ENCODE data around the gene BIN2.

The BIN2 gene

GRCh38 chr12:51364001-51364400 is 40.0 kb upstream of the BIN2 start:
- Histone ChIP-seq H3K27me3 (ENCODE audit: insufficient read depth, low read depth) (no peaks in the 10 kb centered on the region), H4K20me1 (ENCODE audit: insufficient read depth) (no peaks in the 10 kb centered on the region), H3K4me1 (ENCODE audit: low read depth, poor library complexity, severe bottlenecking) (peaks cover 16% of the 10 kb centered on the region), H3K4me2 (no peak overlapping the region), H3K36me3 (ENCODE audit: insufficient read depth) (no peaks in the 10 kb centered on the region), H3K27ac (no peak overlapping the region), H3K4me3 (IDR thresholded peaks at IDR 0.05; ENCODE audit: insufficient read depth, low read depth, low read length) (no peak overlapping the region), H2AFZ (ENCODE audit: low read depth) (no peak overlapping the region), H3K9ac (no peak overlapping the region), H3K79me2 (ENCODE audit: insufficient read depth, low read depth) (no peaks in the 10 kb centered on the region)
- TF ChIP-seq, protein P1, sequence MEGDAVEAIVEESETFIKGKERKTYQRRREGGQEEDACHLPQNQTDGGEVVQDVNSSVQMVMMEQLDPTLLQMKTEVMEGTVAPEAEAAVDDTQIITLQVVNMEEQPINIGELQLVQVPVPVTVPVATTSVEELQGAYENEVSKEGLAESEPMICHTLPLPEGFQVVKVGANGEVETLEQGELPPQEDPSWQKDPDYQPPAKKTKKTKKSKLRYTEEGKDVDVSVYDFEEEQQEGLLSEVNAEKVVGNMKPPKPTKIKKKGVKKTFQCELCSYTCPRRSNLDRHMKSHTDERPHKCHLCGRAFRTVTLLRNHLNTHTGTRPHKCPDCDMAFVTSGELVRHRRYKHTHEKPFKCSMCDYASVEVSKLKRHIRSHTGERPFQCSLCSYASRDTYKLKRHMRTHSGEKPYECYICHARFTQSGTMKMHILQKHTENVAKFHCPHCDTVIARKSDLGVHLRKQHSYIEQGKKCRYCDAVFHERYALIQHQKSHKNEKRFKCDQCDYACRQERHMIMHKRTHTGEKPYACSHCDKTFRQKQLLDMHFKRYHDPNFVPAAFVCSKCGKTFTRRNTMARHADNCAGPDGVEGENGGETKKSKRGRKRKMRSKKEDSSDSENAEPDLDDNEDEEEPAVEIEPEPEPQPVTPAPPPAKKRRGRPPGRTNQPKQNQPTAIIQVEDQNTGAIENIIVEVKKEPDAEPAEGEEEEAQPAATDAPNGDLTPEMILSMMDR (conservative IDR thresholded peaks at IDR 0.05; ENCODE audit: low read depth, low read length), result no peak

GRCh38 chr12:51362747-51363342 is 38.9 kb upstream of the BIN2 start:
- Histone ChIP-seq H3K27ac (no peak overlapping the region), H4K20me1 (ENCODE audit: insufficient read depth) (no peaks in the 10 kb centered on the region), H3K9ac (no peak overlapping the region), H3K4me3 (IDR thresholded peaks at IDR 0.05; ENCODE audit: insufficient read depth, low read depth, low read length) (no peak overlapping the region), H3K36me3 (ENCODE audit: insufficient read depth) (no peaks in the 10 kb centered on the region), H2AFZ (ENCODE audit: low read depth) (no peak overlapping the region), H3K4me2 (no peak overlapping the region), H3K79me2 (ENCODE audit: insufficient read depth, low read depth) (no peaks in the 10 kb centered on the region), H3K4me1 (ENCODE audit: low read depth, poor library complexity, severe bottlenecking) (peaks cover 5% of the 10 kb centered on the region), H3K27me3 (ENCODE audit: insufficient read depth, low read depth) (no peaks in the 10 kb centered on the region)
- TF ChIP-seq, protein P1 (conservative IDR thresholded peaks at IDR 0.05; ENCODE audit: low read depth, low read length), result no peak

- H3K4me3 ChIP-seq (IDR thresholded peaks at IDR 0.05; ENCODE audit: insufficient read depth, low read depth, low read length), result no peak overlapping the region
- peaks cover 4% of the 10 kb centered on the region for H3K4me1 ChIP-seq (ENCODE audit: low read depth, poor library complexity, severe bottlenecking)
- H3K27me3 ChIP-seq (ENCODE audit: insufficient read depth, low read depth), result no peaks in the 10 kb centered on the region
- H2AFZ ChIP-seq (ENCODE audit: low read depth), result no peak overlapping the region
- no peaks in the 10 kb centered on the region for H4K20me1 ChIP-seq (ENCODE audit: insufficient read depth)
- TF ChIP-seq, protein P1 (conservative IDR thresholded peaks at IDR 0.05; ENCODE audit: low read depth, low read length), result no peak
- no peak overlapping the region for H3K4me2 ChIP-seq
- no peaks in the 10 kb centered on the region for H3K79me2 ChIP-seq (ENCODE audit: insufficient read depth, low read depth)
- no peak overlapping the region for H3K27ac ChIP-seq
- H3K36me3 ChIP-seq (ENCODE audit: insufficient read depth), result no peaks in the 10 kb centered on the region
- H3K9ac ChIP-seq, result no peak overlapping the region
Measured at GRCh38 chr12:51362307-51362706, 38.3 kb upstream of the BIN2 start.

- no peak overlapping the region for H2AFZ ChIP-seq (ENCODE audit: low read depth)
- no peaks in the 10 kb centered on the region for H4K20me1 ChIP-seq (ENCODE audit: insufficient read depth)
- TF ChIP-seq, protein P1 (conservative IDR thresholded peaks at IDR 0.05; ENCODE audit: low read depth, low read length), result no peak
- no peaks in the 10 kb centered on the region for H3K79me2 ChIP-seq (ENCODE audit: insufficient read depth, low read depth)
- no peak overlapping the region for H3K4me2 ChIP-seq
- H3K36me3 ChIP-seq (ENCODE audit: insufficient read depth), result no peaks in the 10 kb centered on the region
- peaks cover 6% of the 10 kb centered on the region for H3K4me1 ChIP-seq (ENCODE audit: low read depth, poor library complexity, severe bottlenecking)
- H3K27me3 ChIP-seq (ENCODE audit: insufficient read depth, low read depth), result no peaks in the 10 kb centered on the region
- no peak overlapping the region for H3K9ac ChIP-seq
- H3K27ac ChIP-seq, result no peak overlapping the region
- H3K4me3 ChIP-seq (IDR thresholded peaks at IDR 0.05; ENCODE audit: insufficient read depth, low read depth, low read length), result no peak overlapping the region
Measured at GRCh38 chr12:51361161-51362016, 37.4 kb upstream of the BIN2 start.
